Measurements from ENCODE around the gene OSGIN1.
"Not testable (repeated sequence)": the region's sequence is repeated elsewhere in the genome, so short reads cannot be mapped to it uniquely, and the experiment has no call there.

OSGIN1 gene

GRCh38 chr16:83949724-83950001, 3.4 kb upstream of the OSGIN1 start:
- Histone ChIP-seq H3K9me3 (ENCODE audit: insufficient read depth, low read depth, low read length) (peaks cover 3% of the 10 kb centered on the region), H3K27ac (ENCODE audit: low read depth, low read length) (no peak overlapping the region), H4K91ac (ENCODE audit: low read depth, low read length) (no peak overlapping the region), H3K4ac (ENCODE audit: low read depth, low read length) (no peak overlapping the region), H3K79me1 (ENCODE audit: low read length) (peaks cover 5% of the 10 kb centered on the region), H4K8ac (ENCODE audit: low read depth, low read length) (no peak overlapping the region), H3K23ac (ENCODE audit: low read length) (no peak overlapping the region), H3K9ac (ENCODE audit: low read length) (no peak overlapping the region), H2BK12ac (ENCODE audit: low read length) (no peak overlapping the region), H3K4me1 (ENCODE audit: control insufficient read depth in 1 of 2, insufficient read depth in 2 of 2, low read length in 2 of 2) (peaks cover 6 to 13% of the 10 kb centered on the region in 2 experiments), H2AFZ (ENCODE audit: insufficient read depth, low read length, poor library complexity) (no peak overlapping the region), H3K27me3 (ENCODE audit: insufficient read depth, low read length) (no peaks in the 10 kb centered on the region), H2BK120ac (ENCODE audit: insufficient read depth, low read length, poor library complexity) (no peak overlapping the region), H4K12ac (ENCODE audit: low read depth, low read length) (no peak overlapping the region), H3K18ac (ENCODE audit: low read length) (no peak overlapping the region), H3K14ac (ENCODE audit: low read length) (no peak overlapping the region), H3K36me3 (ENCODE audit: control insufficient read depth in 1 of 2, insufficient read depth in 2 of 2, low read length in 2 of 2) (no peaks in the 10 kb centered on the region), H2AK5ac (ENCODE audit: low read length) (no peak overlapping the region), H3K79me2 (ENCODE audit: control insufficient read depth, insufficient read depth, low read length, poor library complexity) (peaks cover 2% of the 10 kb centered on the region), H2BK5ac (ENCODE audit: low read depth, low read length, poor library complexity) (no peak overlapping the region), H3K4me2 (ENCODE audit: low read length) (no peak overlapping the region), H3K4me3 (ENCODE audit: low read depth, low read length) (no peak overlapping the region)
- no peak for DNase-seq
- no CpG with 5 or more reads among the region's 5 CpGs for WGBS (ENCODE audit: extremely low coverage, insufficient coverage, insufficient read length)

- no CpG with 5 or more reads among the region's 10 CpGs for WGBS (ENCODE audit: extremely low coverage, insufficient coverage, insufficient read length)
- H3K23ac ChIP-seq (ENCODE audit: low read length); H3K4me3 ChIP-seq (ENCODE audit: low read depth, low read length); H2AFZ ChIP-seq (ENCODE audit: insufficient read depth, low read length, poor library complexity); H3K27me3 ChIP-seq (ENCODE audit: insufficient read depth, low read length); H3K27ac ChIP-seq (ENCODE audit: low read depth, low read length); H4K91ac ChIP-seq (ENCODE audit: low read depth, low read length); H3K9me3 ChIP-seq (ENCODE audit: insufficient read depth, low read depth, low read length); H3K4ac ChIP-seq (ENCODE audit: low read depth, low read length); H3K9ac ChIP-seq (ENCODE audit: low read length); H2BK12ac ChIP-seq (ENCODE audit: low read length); H4K8ac ChIP-seq (ENCODE audit: low read depth, low read length); H3K14ac ChIP-seq (ENCODE audit: low read length); H3K4me2 ChIP-seq (ENCODE audit: low read length); DNase-seq; H3K79me1 ChIP-seq (ENCODE audit: low read length); H4K12ac ChIP-seq (ENCODE audit: low read depth, low read length); H2BK5ac ChIP-seq (ENCODE audit: low read depth, low read length, poor library complexity); H3K79me2 ChIP-seq (ENCODE audit: control insufficient read depth, insufficient read depth, low read length, poor library complexity); H2BK120ac ChIP-seq (ENCODE audit: insufficient read depth, low read length, poor library complexity); H2AK5ac ChIP-seq (ENCODE audit: low read length); H3K36me3 ChIP-seq (ENCODE audit: control insufficient read depth in 1 of 2, insufficient read depth in 2 of 2, low read length in 2 of 2); H3K18ac ChIP-seq (ENCODE audit: low read length): not testable (repeated sequence)
- peaks cover 9 to 16% of the 10 kb centered on the region in 2 experiments for H3K4me1 ChIP-seq (ENCODE audit: control insufficient read depth in 1 of 2, insufficient read depth in 2 of 2, low read length in 2 of 2)
Observed at GRCh38 chr16:83950862-83951399, 2.1 kb upstream of the OSGIN1 start.

- Histone ChIP-seq H2BK5ac (ENCODE audit: low read depth, low read length, poor library complexity) (no peak overlapping the region), H3K4ac (ENCODE audit: low read depth, low read length) (no peak overlapping the region), H3K36me3 (ENCODE audit: control insufficient read depth in 1 of 2, insufficient read depth in 2 of 2, low read length in 2 of 2) (no peaks in the 10 kb centered on the region), H2BK120ac (ENCODE audit: insufficient read depth, low read length, poor library complexity) (no peak overlapping the region), H3K27ac (ENCODE audit: low read depth, low read length) (no peak overlapping the region), H3K9me3 (ENCODE audit: insufficient read depth, low read depth, low read length) (peaks cover 3% of the 10 kb centered on the region), H4K8ac (ENCODE audit: low read depth, low read length) (no peak overlapping the region), H3K14ac (ENCODE audit: low read length) (no peak overlapping the region), H2AK5ac (ENCODE audit: low read length) (no peak overlapping the region), H2BK12ac (ENCODE audit: low read length) (no peak overlapping the region), H3K4me1 (ENCODE audit: control insufficient read depth in 1 of 2, insufficient read depth in 2 of 2, low read length in 2 of 2) (peaks cover 9 to 16% of the 10 kb centered on the region in 2 experiments), H3K23ac (ENCODE audit: low read length) (no peak overlapping the region), H3K79me1 (ENCODE audit: low read length) (peaks cover 5% of the 10 kb centered on the region), H4K91ac (ENCODE audit: low read depth, low read length) (no peak overlapping the region), H3K27me3 (ENCODE audit: insufficient read depth, low read length) (no peaks in the 10 kb centered on the region), H3K18ac (ENCODE audit: low read length) (no peak overlapping the region), H3K79me2 (ENCODE audit: control insufficient read depth, insufficient read depth, low read length, poor library complexity) (peaks cover 2% of the 10 kb centered on the region), H3K4me3 (ENCODE audit: low read depth, low read length) (no peak overlapping the region), H3K9ac (ENCODE audit: low read length) (no peak overlapping the region), H4K12ac (ENCODE audit: low read depth, low read length) (no peak overlapping the region), H3K4me2 (ENCODE audit: low read length) (no peak overlapping the region), H2AFZ (ENCODE audit: insufficient read depth, low read length, poor library complexity) (no peak overlapping the region)
- no CpG with 5 or more reads among the region's 8 CpGs for WGBS (ENCODE audit: extremely low coverage, insufficient coverage, insufficient read length)
- DNase-seq = no peak
Observed at GRCh38 chr16:83951544-83951943, 1.5 kb upstream of the OSGIN1 start.

GRCh38 chr16:83952587-83952939, 477 bp upstream of the OSGIN1 start:
- Histone ChIP-seq H2BK120ac (ENCODE audit: insufficient read depth, low read length, poor library complexity) (no peak overlapping the region), H4K91ac (ENCODE audit: low read depth, low read length) (peak overlapping the region; percentile 29), H2BK12ac (ENCODE audit: low read length) (peak overlapping the region; percentile 16), H3K27ac (ENCODE audit: low read depth, low read length) (no peak overlapping the region), H3K9ac (ENCODE audit: low read length) (no peak overlapping the region), H3K4ac (ENCODE audit: low read depth, low read length) (no peak overlapping the region), H4K12ac (ENCODE audit: low read depth, low read length) (peak overlapping the region; percentile 32), H3K4me1 (ENCODE audit: control insufficient read depth in 1 of 2, insufficient read depth in 2 of 2, low read length in 2 of 2) (peaks cover 9 to 16% of the 10 kb centered on the region in 2 experiments), H2AK5ac (ENCODE audit: low read length) (no peak overlapping the region), H3K79me2 (ENCODE audit: control insufficient read depth, insufficient read depth, low read length, poor library complexity) (peaks cover 2% of the 10 kb centered on the region), H4K8ac (ENCODE audit: low read depth, low read length) (no peak overlapping the region), H3K9me3 (ENCODE audit: insufficient read depth, low read depth, low read length) (peaks cover 3% of the 10 kb centered on the region), H3K18ac (ENCODE audit: low read length) (no peak overlapping the region), H3K36me3 (ENCODE audit: control insufficient read depth in 1 of 2, insufficient read depth in 2 of 2, low read length in 2 of 2) (no peaks in the 10 kb centered on the region), H3K79me1 (ENCODE audit: low read length) (peaks cover 5% of the 10 kb centered on the region), H3K27me3 (ENCODE audit: insufficient read depth, low read length) (no peaks in the 10 kb centered on the region), H3K4me2 (ENCODE audit: low read length) (peak overlapping the region; percentile 25), H2AFZ (ENCODE audit: insufficient read depth, low read length, poor library complexity) (no peak overlapping the region), H3K23ac (ENCODE audit: low read length) (no peak overlapping the region), H3K4me3 (ENCODE audit: low read depth, low read length) (no peak overlapping the region), H2BK5ac (ENCODE audit: low read depth, low read length, poor library complexity) (no peak overlapping the region), H3K14ac (ENCODE audit: low read length) (no peak overlapping the region)
- no peak for DNase-seq
- no CpG with 5 or more reads among the region's 8 CpGs for whole genome bisulfite sequencing (ENCODE audit: extremely low coverage, insufficient coverage, insufficient read length)

All from trophoblast cell (in vitro differentiated cells and primary cell).